ENCODE data around the gene TMEM209. TPM values are rescaled to one million over a fixed set of nuclear protein-coding genes. Genes with fewer than 3 reads are reported as not detected.

The TMEM209 gene
- polyA plus RNA-seq, 1 donor from 2014 or later, result 14.6 TPM

DNA sequence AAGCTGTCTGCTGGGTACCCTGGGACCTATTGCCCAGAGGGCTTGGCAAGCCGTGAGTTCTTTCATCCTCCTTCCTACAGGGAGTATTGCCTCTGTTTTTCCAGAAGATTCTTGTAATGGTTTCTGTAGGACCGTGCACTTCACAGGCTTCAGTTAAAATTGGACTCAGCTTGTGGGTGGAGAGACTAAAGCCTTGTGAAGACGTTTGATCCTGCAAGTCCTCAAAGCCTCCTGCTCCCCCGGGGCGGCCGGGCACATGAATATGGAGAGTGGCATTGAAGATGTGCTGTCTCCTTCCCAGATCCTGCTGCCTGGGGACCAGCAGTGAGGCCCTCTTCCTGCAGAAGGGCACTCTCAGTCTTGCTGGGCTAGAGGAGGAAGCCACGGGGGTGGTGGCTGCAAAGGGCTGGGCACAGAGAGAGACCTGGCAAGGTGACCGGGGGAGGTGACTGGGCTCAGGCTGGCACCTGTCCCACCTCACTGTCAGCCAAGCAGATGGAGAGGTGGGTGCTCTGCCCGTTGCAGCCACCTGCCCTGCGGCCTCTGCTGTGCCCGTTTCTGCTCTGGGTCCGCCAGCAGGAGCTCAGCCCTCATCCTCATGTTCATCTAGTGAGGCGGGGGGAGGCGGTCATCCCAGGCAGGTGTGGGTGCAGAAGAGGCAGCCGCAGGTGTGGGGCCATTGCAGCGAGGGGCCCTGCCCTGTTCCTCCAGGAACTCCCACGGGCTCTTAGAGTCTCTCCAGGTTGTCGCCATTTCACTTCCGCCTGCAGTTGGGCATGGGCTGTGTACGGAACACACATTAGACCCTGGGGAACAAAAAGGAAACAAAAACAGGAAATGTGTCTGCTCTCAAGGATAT, 55.7 kb downstream of the TMEM209 start:
- Histone ChIP-seq H3K4me3 (ENCODE audit: low read length) (no peak overlapping the region), H3K9ac (ENCODE audit: low read length) (no peak overlapping the region), H3K9me2 (ENCODE audit: insufficient read depth, low read length) (no peaks in the 10 kb centered on the region), H3K27ac (ENCODE audit: low read length) (no peak overlapping the region), H3F3A (ENCODE audit: insufficient read depth, low read length, poor library complexity, severe bottlenecking) (no peaks in the 10 kb centered on the region), H2AFZ (ENCODE audit: low read depth, low read length) (no peak overlapping the region), H3K27me3 (ENCODE audit: insufficient read depth, low read depth, low read length) (no peaks in the 10 kb centered on the region), H4K20me1 (ENCODE audit: insufficient read depth) (no peaks in the 10 kb centered on the region), H3K36me3 (ENCODE audit: insufficient read depth, low read length) (no peaks in the 10 kb centered on the region), H3K79me2 (replicated peaks; ENCODE audit: insufficient read depth, low read length) (no peaks in the 10 kb centered on the region), H3K9me3 (ENCODE audit: low read length) (no peaks in the 10 kb centered on the region), H3K4me2 (ENCODE audit: low read length) (no peak overlapping the region)
- TF ChIP-seq, protein P1, sequence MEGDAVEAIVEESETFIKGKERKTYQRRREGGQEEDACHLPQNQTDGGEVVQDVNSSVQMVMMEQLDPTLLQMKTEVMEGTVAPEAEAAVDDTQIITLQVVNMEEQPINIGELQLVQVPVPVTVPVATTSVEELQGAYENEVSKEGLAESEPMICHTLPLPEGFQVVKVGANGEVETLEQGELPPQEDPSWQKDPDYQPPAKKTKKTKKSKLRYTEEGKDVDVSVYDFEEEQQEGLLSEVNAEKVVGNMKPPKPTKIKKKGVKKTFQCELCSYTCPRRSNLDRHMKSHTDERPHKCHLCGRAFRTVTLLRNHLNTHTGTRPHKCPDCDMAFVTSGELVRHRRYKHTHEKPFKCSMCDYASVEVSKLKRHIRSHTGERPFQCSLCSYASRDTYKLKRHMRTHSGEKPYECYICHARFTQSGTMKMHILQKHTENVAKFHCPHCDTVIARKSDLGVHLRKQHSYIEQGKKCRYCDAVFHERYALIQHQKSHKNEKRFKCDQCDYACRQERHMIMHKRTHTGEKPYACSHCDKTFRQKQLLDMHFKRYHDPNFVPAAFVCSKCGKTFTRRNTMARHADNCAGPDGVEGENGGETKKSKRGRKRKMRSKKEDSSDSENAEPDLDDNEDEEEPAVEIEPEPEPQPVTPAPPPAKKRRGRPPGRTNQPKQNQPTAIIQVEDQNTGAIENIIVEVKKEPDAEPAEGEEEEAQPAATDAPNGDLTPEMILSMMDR (IDR thresholded peaks at IDR 0.05; ENCODE audit: poor library complexity, severe bottlenecking), result no peak
- TF ChIP-seq TAF1 (IDR thresholded peaks at IDR 0.05; ENCODE audit: low read depth) (no peak), POLR2AphosphoS5 (IDR thresholded peaks at IDR 0.05) (no peak), SMC3 (conservative IDR thresholded peaks at IDR 0.05; ENCODE audit: poor library complexity) (no peak), RAD21 (conservative IDR thresholded peaks at IDR 0.05) (no peak), EP300 (conservative IDR thresholded peaks at IDR 0.05; ENCODE audit: poor library complexity, severe bottlenecking) (no peak), EZH2 (IDR thresholded peaks at IDR 0.05; ENCODE audit: borderline replicate concordance, insufficient read depth, low read length, poor library complexity, severe bottlenecking) (no peak), MXI1 (conservative IDR thresholded peaks at IDR 0.05; ENCODE audit: poor library complexity, severe bottlenecking) (no peak)
- TF ChIP-seq, protein P2, sequence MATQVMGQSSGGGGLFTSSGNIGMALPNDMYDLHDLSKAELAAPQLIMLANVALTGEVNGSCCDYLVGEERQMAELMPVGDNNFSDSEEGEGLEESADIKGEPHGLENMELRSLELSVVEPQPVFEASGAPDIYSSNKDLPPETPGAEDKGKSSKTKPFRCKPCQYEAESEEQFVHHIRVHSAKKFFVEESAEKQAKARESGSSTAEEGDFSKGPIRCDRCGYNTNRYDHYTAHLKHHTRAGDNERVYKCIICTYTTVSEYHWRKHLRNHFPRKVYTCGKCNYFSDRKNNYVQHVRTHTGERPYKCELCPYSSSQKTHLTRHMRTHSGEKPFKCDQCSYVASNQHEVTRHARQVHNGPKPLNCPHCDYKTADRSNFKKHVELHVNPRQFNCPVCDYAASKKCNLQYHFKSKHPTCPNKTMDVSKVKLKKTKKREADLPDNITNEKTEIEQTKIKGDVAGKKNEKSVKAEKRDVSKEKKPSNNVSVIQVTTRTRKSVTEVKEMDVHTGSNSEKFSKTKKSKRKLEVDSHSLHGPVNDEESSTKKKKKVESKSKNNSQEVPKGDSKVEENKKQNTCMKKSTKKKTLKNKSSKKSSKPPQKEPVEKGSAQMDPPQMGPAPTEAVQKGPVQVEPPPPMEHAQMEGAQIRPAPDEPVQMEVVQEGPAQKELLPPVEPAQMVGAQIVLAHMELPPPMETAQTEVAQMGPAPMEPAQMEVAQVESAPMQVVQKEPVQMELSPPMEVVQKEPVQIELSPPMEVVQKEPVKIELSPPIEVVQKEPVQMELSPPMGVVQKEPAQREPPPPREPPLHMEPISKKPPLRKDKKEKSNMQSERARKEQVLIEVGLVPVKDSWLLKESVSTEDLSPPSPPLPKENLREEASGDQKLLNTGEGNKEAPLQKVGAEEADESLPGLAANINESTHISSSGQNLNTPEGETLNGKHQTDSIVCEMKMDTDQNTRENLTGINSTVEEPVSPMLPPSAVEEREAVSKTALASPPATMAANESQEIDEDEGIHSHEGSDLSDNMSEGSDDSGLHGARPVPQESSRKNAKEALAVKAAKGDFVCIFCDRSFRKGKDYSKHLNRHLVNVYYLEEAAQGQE (IDR thresholded peaks at IDR 0.05; ENCODE audit: borderline replicate concordance), result no peak

DNA sequence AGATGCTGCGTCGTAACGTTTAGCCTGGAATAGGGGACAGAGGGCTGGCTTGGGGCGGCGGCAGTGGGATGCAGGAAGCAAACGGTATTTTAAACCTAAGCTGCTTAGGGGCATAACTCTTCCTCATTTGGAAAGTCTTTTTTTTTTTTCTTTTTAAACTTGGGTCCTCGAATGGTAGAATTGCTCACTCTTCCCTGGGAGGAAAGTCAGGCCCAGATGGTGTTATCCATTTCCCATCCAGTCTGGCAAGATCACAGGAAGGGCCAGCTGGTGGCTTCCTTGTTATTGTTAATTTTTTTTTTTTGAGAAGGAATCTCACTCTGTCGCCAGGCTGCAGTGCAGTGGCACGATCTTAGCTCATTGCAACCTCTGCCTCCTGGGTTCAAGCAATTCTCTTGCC, 56.6 kb downstream of the TMEM209 start:
- Histone ChIP-seq H3K9me2 (ENCODE audit: insufficient read depth, low read length) (no peaks in the 10 kb centered on the region), H3K36me3 (ENCODE audit: insufficient read depth, low read length) (no peaks in the 10 kb centered on the region), H3K9ac (ENCODE audit: low read length) (no peak overlapping the region), H3K79me2 (replicated peaks; ENCODE audit: insufficient read depth, low read length) (no peaks in the 10 kb centered on the region), H3K4me3 (ENCODE audit: low read length) (no peak overlapping the region), H2AFZ (ENCODE audit: low read depth, low read length) (no peak overlapping the region), H3K9me3 (ENCODE audit: low read length) (no peaks in the 10 kb centered on the region), H3K27ac (ENCODE audit: low read length) (no peak overlapping the region), H3K27me3 (ENCODE audit: insufficient read depth, low read depth, low read length) (no peaks in the 10 kb centered on the region), H3F3A (ENCODE audit: insufficient read depth, low read length, poor library complexity, severe bottlenecking) (no peaks in the 10 kb centered on the region), H4K20me1 (ENCODE audit: insufficient read depth) (no peaks in the 10 kb centered on the region), H3K4me2 (ENCODE audit: low read length) (no peak overlapping the region)
- TF ChIP-seq RAD21 (conservative IDR thresholded peaks at IDR 0.05), result no peak
- no peak for TF ChIP-seq TAF1 (IDR thresholded peaks at IDR 0.05; ENCODE audit: low read depth)
- TF ChIP-seq, protein P1 (IDR thresholded peaks at IDR 0.05; ENCODE audit: poor library complexity, severe bottlenecking), result no peak
- no peak for TF ChIP-seq EZH2 (IDR thresholded peaks at IDR 0.05; ENCODE audit: borderline replicate concordance, insufficient read depth, low read length, poor library complexity, severe bottlenecking)
- TF ChIP-seq, protein P2 (IDR thresholded peaks at IDR 0.05; ENCODE audit: borderline replicate concordance), result no peak
- TF ChIP-seq POLR2AphosphoS5 (IDR thresholded peaks at IDR 0.05), result no peak
- no peak for TF ChIP-seq EP300 (conservative IDR thresholded peaks at IDR 0.05; ENCODE audit: poor library complexity, severe bottlenecking)
- TF ChIP-seq SMC3 (conservative IDR thresholded peaks at IDR 0.05; ENCODE audit: poor library complexity), result no peak
- TF ChIP-seq MXI1 (conservative IDR thresholded peaks at IDR 0.05; ENCODE audit: poor library complexity, severe bottlenecking), result no peak
